HepG2 (cell line): ENCODE data around the gene MLH1. TPM values are rescaled to one million over a fixed set of nuclear protein-coding genes. Genes with fewer than 3 reads are reported as not detected.

Experiments
- EHMT2 ChIP-seq: fragments of 200-600 bp; sonication (generic); IDR thresholded peaks from 2 replicates; pipeline ENCODE4 v1.7.0; 2017; ENCODE audit warnings: antibody characterized with exemption, low read depth, low read length, borderline replicate concordance
- ELF3 ChIP-seq: IDR thresholded peaks from 2 replicates; pipeline ENCODE4 v1.6.1; 2016; ENCODE audit warnings: missing genetic modification reagents, missing compliant biosample characterization
- FOXA1 ChIP-seq, 2 experiments: fragments of 450-650 bp in 1 of 2; sonication (generic) in 1 of 2; formaldehyde crosslinking in 1 of 2; IDR thresholded peaks; 2 replicates each; pipeline versions ENCODE4 v1.4.0 to v1.6.1; 2016 to 2020; ENCODE audit warnings: missing genetic modification reagents in 1 of 2
- FOXP1 ChIP-seq, 2 experiments: fragments of 450-650 bp in 1 of 2; IDR thresholded peaks; 2 replicates each; pipeline ENCODE4 v1.6.1; 2017 to 2018; ENCODE audit warnings: antibody characterized with exemption in 1 of 2
- GFI1 ChIP-seq: sonication (generic); formaldehyde crosslinking; IDR thresholded peaks from 2 replicates; pipeline ENCODE4 v1.5.0; 2020; ENCODE audit warnings: missing genetic modification reagents, mild to moderate bottlenecking, borderline replicate concordance
- ISL2 ChIP-seq: sonication (generic); formaldehyde crosslinking; IDR thresholded peaks from 2 replicates; pipeline ENCODE4 v1.5.0; 2020; ENCODE audit warnings: missing genetic modification reagents
- KAT2B ChIP-seq: fragments of 150-350 bp; IDR thresholded peaks from 2 replicates; pipeline ENCODE4 v1.6.1; 2014; ENCODE audit warnings: low read depth, low read length, borderline replicate concordance
- MYNN ChIP-seq: sonication (generic); formaldehyde crosslinking; IDR thresholded peaks from 2 replicates; pipeline ENCODE4 v1.4.0; 2020; ENCODE audit warnings: mild to moderate bottlenecking, low read depth, missing genetic modification reagents
- NCOA1 ChIP-seq: sonication (generic); formaldehyde crosslinking; IDR thresholded peaks from 2 replicates; pipeline ENCODE4 v1.9.0; 2021; ENCODE audit warnings: missing genetic modification reagents
- NFIC ChIP-seq: IDR thresholded peaks from 2 replicates; pipeline ENCODE4 v1.6.1; 2012; ENCODE audit warnings: mild to moderate bottlenecking, low read length, inconsistent platforms
- PHF8 ChIP-seq: sonication (generic); formaldehyde crosslinking; IDR thresholded peaks from 2 replicates; pipeline ENCODE4 v1.5.0; 2020; ENCODE audit warnings: missing genetic modification reagents
- RFX5 ChIP-seq: IDR thresholded peaks from 2 replicates; pipeline ENCODE4 v1.6.1; 2011; ENCODE audit warnings: low read depth, low read length, improper control_type of control experiment
- TCF7L2 ChIP-seq: IDR thresholded peaks from 2 replicates; pipeline ENCODE4 v1.6.1; 2011; ENCODE audit warnings: mild to moderate bottlenecking, low read depth, low read length, moderate library complexity
- ZBTB20 ChIP-seq: sonication (generic); formaldehyde crosslinking; IDR thresholded peaks from 2 replicates; pipeline ENCODE4 v1.8.1; 2023; ENCODE audit warnings: missing genetic modification reagents, low read depth, mild to moderate bottlenecking, borderline replicate concordance
- ZNF292 ChIP-seq: sonication (generic); formaldehyde crosslinking; IDR thresholded peaks from 2 replicates; pipeline ENCODE4 v1.8.1; 2022; ENCODE audit warnings: mild to moderate bottlenecking, low read depth, missing genetic modification reagents, borderline replicate concordance
- ZNF776 ChIP-seq: sonication (generic); formaldehyde crosslinking; IDR thresholded peaks from 2 replicates; pipeline ENCODE4 v1.4.0; 2020; ENCODE audit warnings: mild to moderate bottlenecking, missing genetic modification reagents
- polyA plus RNA-seq, 8 experiments: library from polyadenylated mRNA; depleted of rRNA in 3 of 8; stranded (reverse) in 7 of 8; unstranded in 1 of 8; fragments of >200 nt; fragmentation: Illumina TruSeq in 4 of 8; extraction: Trizol in 4 of 8; gene quantifications; 2 replicates each; pipeline versions ENCODE4 v1.2.1 to v1.2.3, GENCODE V29; 2011 to 2016; ENCODE audit warnings: low read depth in 4 of 8, missing spikeins in 1 of 8, mixed read lengths in 1 of 8; ENCODE audit not compliant: insufficient read depth in 1 of 8
- total RNA-seq, 5 experiments: library from RNA; depleted of rRNA; stranded (reverse); fragments of >200 nt; fragmentation: Illumina TruSeq; extraction: Trizol; gene quantifications; 2 replicates each; pipeline ENCODE4 v1.2.3, GENCODE V29; 2016; ENCODE audit warnings: low read depth in 1 of 5
- TF ChIP-seq, protein P1 (sequence below): sonication (generic); formaldehyde crosslinking; IDR thresholded peaks from 2 replicates; pipeline ENCODE4 v1.4.0; 2020; ENCODE audit warnings: missing genetic modification reagents
- TF ChIP-seq, protein P2 (sequence below): fragments of 450-650 bp; IDR thresholded peaks from 2 replicates; pipeline ENCODE4 v1.6.1; 2017
- TF ChIP-seq, protein P3 (sequence below): IDR thresholded peaks from 2 replicates; pipeline ENCODE4 v1.6.1; 2012; ENCODE audit warnings: low read depth, low read length, improper control_type of control experiment
- TF ChIP-seq, protein P4 (sequence below): sonication (generic); formaldehyde crosslinking; IDR thresholded peaks from 2 replicates; pipeline ENCODE4 v1.8.0; 2022; ENCODE audit warnings: missing genetic modification reagents, mild to moderate bottlenecking, inconsistent platforms, borderline replicate concordance
- TF ChIP-seq, protein P5 (sequence below): IDR thresholded peaks from 2 replicates; pipeline ENCODE4 v1.6.1; 2012; ENCODE audit warnings: inconsistent platforms

The MLH1 gene
- total and polyA plus RNA-seq, 2 of the 13 experiments (the other 11 are each of a cell fraction or from before 2014, with no cell fraction given) = 29.5 to 70.8 TPM

DNA sequence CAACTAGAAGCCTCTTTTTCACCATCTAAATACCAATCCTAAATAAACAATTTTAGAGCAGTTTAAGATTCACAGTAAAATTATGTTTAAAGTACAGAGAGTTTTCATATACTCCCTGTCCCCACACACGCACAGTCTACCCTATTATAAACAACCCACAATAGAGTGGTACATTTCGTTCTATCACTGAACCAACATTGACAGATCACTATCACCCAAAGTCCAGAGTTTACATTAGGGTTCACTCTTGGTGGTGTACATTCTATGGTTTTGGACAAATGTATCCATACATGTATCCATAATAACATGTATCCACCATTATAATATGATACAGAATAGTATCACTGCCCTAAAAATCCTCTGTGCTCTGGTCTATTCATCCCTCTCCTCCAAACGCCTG lies 89.0 kb downstream of the MLH1 start (continued):
- TF ChIP-seq, protein P1, sequence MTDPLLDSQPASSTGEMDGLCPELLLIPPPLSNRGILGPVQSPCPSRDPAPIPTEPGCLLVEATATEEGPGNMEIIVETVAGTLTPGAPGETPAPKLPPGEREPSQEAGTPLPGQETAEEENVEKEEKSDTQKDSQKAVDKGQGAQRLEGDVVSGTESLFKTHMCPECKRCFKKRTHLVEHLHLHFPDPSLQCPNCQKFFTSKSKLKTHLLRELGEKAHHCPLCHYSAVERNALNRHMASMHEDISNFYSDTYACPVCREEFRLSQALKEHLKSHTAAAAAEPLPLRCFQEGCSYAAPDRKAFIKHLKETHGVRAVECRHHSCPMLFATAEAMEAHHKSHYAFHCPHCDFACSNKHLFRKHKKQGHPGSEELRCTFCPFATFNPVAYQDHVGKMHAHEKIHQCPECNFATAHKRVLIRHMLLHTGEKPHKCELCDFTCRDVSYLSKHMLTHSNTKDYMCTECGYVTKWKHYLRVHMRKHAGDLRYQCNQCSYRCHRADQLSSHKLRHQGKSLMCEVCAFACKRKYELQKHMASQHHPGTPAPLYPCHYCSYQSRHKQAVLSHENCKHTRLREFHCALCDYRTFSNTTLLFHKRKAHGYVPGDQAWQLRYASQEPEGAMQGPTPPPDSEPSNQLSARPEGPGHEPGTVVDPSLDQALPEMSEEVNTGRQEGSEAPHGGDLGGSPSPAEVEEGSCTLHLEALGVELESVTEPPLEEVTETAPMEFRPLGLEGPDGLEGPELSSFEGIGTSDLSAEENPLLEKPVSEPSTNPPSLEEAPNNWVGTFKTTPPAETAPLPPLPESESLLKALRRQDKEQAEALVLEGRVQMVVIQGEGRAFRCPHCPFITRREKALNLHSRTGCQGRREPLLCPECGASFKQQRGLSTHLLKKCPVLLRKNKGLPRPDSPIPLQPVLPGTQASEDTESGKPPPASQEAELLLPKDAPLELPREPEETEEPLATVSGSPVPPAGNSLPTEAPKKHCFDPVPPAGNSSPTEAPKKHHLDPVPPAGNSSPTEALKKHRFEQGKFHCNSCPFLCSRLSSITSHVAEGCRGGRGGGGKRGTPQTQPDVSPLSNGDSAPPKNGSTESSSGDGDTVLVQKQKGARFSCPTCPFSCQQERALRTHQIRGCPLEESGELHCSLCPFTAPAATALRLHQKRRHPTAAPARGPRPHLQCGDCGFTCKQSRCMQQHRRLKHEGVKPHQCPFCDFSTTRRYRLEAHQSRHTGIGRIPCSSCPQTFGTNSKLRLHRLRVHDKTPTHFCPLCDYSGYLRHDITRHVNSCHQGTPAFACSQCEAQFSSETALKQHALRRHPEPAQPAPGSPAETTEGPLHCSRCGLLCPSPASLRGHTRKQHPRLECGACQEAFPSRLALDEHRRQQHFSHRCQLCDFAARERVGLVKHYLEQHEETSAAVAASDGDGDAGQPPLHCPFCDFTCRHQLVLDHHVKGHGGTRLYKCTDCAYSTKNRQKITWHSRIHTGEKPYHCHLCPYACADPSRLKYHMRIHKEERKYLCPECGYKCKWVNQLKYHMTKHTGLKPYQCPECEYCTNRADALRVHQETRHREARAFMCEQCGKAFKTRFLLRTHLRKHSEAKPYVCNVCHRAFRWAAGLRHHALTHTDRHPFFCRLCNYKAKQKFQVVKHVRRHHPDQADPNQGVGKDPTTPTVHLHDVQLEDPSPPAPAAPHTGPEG = no peak
- TF ChIP-seq PHF8 (CRISPR knock-in tag) (no peak), RFX5 (no peak), ZNF292 (no peak), MYNN (CRISPR knock-in tag) (no peak), NFIC (no peak), GFI1 (CRISPR knock-in tag) (0 out of 2 replicates have a peak, but pooled peaks have one; percentile 19), FOXA1 (IDR thresholded peaks at IDR 0.05) (peak; percentile 35; the same call in 1 of the 2 replicates), FOXA1 (CRISPR knock-in tag; IDR thresholded peaks at IDR 0.05) (peak; percentile 76), ELF3 (CRISPR knock-in tag) (no peak), EHMT2 (0 out of 2 replicates have a peak, but pooled peaks have one; percentile 47), ZNF776 (CRISPR knock-in tag) (no peak), ISL2 (CRISPR knock-in tag) (no peak), FOXP1 (IDR thresholded peaks at IDR 0.05) (no peak), FOXP1 (CRISPR knock-in tag; IDR thresholded peaks at IDR 0.05) (peak; percentile 48; the same call in 1 of the 2 replicates), ZBTB20 (peak; percentile 68; the same call in 1 of the 2 replicates), TCF7L2 (no peak), NCOA1 (no peak), KAT2B (no peak)
- TF ChIP-seq, protein P2, sequence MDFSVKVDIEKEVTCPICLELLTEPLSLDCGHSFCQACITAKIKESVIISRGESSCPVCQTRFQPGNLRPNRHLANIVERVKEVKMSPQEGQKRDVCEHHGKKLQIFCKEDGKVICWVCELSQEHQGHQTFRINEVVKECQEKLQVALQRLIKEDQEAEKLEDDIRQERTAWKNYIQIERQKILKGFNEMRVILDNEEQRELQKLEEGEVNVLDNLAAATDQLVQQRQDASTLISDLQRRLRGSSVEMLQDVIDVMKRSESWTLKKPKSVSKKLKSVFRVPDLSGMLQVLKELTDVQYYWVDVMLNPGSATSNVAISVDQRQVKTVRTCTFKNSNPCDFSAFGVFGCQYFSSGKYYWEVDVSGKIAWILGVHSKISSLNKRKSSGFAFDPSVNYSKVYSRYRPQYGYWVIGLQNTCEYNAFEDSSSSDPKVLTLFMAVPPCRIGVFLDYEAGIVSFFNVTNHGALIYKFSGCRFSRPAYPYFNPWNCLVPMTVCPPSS = no peak
- TF ChIP-seq, protein P3, sequence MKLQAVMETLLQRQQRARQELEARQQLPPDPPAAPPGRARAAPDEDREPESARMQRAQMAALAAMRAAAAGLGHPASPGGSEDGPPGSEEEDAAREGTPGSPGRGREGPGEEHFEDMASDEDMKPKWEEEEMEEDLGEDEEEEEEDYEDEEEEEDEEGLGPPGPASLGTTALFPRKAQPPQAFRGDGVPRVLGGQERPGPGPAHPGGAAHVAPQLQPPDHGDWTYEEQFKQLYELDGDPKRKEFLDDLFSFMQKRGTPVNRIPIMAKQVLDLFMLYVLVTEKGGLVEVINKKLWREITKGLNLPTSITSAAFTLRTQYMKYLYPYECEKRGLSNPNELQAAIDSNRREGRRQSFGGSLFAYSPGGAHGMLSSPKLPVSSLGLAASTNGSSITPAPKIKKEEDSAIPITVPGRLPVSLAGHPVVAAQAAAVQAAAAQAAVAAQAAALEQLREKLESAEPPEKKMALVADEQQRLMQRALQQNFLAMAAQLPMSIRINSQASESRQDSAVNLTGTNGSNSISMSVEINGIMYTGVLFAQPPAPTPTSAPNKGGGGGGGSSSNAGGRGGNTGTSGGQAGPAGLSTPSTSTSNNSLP = peak; percentile 12; the same call in 1 of the 2 replicates
- TF ChIP-seq, protein P4, sequence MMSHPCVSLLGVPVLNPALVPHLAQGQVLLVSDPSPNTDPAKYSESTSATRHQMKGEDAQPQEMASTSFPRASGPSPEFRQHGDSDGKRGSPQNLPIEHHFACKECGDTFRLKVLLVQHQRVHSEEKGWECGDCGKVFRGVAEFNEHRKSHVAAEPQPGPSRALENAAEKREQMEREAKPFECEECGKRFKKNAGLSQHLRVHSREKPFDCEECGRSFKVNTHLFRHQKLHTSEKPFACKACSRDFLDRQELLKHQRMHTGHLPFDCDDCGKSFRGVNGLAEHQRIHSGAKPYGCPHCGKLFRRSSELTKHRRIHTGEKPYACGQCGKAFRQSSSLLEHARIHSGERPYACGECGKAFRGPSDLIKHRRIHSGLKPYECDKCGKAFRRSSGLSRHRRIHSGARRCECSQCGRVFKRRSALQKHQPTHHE = no peak
- TF ChIP-seq, protein P5, sequence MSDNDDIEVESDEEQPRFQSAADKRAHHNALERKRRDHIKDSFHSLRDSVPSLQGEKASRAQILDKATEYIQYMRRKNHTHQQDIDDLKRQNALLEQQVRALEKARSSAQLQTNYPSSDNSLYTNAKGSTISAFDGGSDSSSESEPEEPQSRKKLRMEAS = no peak
